H1 (cell line): ENCODE data around the gene PRTN3.

Source experiments
- CBX5 ChIP-seq: fragments of 300-800, 300-1000 bp; sonication (generic); IDR thresholded peaks from 2 replicates; pipeline ENCODE4 v1.7.1; 2016; ENCODE audit warnings: antibody characterized with exemption, low read length, low read depth
- EGR1 ChIP-seq: IDR thresholded peaks from 2 replicates; pipeline ENCODE4 v1.6.1; 2011; ENCODE audit warnings: low read depth, low read length, borderline replicate concordance
- GTF2F1 ChIP-seq: IDR thresholded peaks from 2 replicates; pipeline ENCODE4 v1.6.1; 2012; ENCODE audit warnings: low read depth, low read length, improper control_type of control experiment, borderline replicate concordance
- NRF1 ChIP-seq: IDR thresholded peaks from 2 replicates; pipeline ENCODE4 v1.6.1; 2011; ENCODE audit warnings: mild to moderate bottlenecking, low read depth, low read length, improper control_type of control experiment
- POLR2AphosphoS5 ChIP-seq: IDR thresholded peaks from 2 replicates; pipeline ENCODE4 v1.6.1; 2011; ENCODE audit warnings: low read depth, low read length
- TF ChIP-seq, protein P1 (sequence below), 3 experiments: IDR thresholded peaks; 1 replicate in 2 of 3; 2 replicates in 1 of 3; pipeline versions ENCODE4 v1.5.1 to v1.6.1; 2011; ENCODE audit warnings: low read length in 3 of 3, mild to moderate bottlenecking in 3 of 3, inconsistent platforms in 2 of 3, low read depth in 1 of 3, moderate library complexity in 1 of 3; ENCODE audit not compliant: insufficient read depth in 1 of 3; ENCODE audit errors: control extremely low read depth in 1 of 3
- TF ChIP-seq, protein P2 (sequence below): IDR thresholded peaks from 2 replicates; pipeline ENCODE4 v1.6.1; 2011; ENCODE audit warnings: low read length, improper control_type of control experiment

DNA sequence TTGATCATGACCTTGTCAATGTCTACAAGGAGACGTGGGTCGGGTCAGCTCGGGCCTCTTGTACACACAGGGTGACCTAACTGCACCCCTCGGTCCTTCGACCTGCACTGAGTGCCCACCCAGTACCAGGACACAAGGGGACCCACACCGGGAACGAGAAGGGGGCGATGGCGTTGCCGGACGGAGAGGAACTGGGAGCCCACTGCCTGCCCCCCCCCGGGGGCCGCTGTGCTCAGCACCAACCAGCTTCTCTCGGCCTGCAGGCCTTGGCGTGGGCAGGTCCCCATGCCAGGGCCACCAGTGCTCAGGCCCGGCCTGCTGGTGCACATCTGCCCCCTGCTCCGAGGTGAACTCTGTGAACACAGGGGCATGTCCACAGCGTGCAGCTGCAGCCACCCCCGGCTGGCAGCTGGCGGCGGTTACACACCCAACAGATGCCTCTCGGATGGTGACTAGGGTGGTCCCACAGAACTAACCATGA, 32.8 kb downstream of the PRTN3 start:
- TF ChIP-seq, protein P1, sequence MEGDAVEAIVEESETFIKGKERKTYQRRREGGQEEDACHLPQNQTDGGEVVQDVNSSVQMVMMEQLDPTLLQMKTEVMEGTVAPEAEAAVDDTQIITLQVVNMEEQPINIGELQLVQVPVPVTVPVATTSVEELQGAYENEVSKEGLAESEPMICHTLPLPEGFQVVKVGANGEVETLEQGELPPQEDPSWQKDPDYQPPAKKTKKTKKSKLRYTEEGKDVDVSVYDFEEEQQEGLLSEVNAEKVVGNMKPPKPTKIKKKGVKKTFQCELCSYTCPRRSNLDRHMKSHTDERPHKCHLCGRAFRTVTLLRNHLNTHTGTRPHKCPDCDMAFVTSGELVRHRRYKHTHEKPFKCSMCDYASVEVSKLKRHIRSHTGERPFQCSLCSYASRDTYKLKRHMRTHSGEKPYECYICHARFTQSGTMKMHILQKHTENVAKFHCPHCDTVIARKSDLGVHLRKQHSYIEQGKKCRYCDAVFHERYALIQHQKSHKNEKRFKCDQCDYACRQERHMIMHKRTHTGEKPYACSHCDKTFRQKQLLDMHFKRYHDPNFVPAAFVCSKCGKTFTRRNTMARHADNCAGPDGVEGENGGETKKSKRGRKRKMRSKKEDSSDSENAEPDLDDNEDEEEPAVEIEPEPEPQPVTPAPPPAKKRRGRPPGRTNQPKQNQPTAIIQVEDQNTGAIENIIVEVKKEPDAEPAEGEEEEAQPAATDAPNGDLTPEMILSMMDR (IDR thresholded peaks at IDR 0.05; ENCODE audit: control extremely low read depth in 1 of 3, insufficient read depth in 1 of 3, low read depth in 1 of 3, low read length in 3 of 3): no peak
- TF ChIP-seq, protein P2, sequence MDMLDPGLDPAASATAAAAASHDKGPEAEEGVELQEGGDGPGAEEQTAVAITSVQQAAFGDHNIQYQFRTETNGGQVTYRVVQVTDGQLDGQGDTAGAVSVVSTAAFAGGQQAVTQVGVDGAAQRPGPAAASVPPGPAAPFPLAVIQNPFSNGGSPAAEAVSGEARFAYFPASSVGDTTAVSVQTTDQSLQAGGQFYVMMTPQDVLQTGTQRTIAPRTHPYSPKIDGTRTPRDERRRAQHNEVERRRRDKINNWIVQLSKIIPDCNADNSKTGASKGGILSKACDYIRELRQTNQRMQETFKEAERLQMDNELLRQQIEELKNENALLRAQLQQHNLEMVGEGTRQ: no peak
- TF ChIP-seq CBX5 (no peak), GTF2F1 (no peak), POLR2AphosphoS5 (no peak), NRF1 (no peak), EGR1 (no peak)
